Fibroblast of pulmonary artery (primary cell): ENCODE data around the gene MBTPS1.
A peak's percentile ranks its signal among the peaks of the same experiment; 100 is the strongest.

ENCODE experiments used
- DNase-seq: peaks from one replicate; pipeline ENCODE4 v3.0.0-alpha.2; 2010; ENCODE audit warnings: low read depth
- H3K4me3 ChIP-seq: replicated peaks from 2 replicates; pipeline ENCODE4 v1.5.1; 2011; ENCODE audit warnings: low read depth, mild to moderate bottlenecking, control low read depth, low read length, moderate library complexity
- TF ChIP-seq, protein P1 (sequence below): IDR thresholded peaks from 2 replicates; pipeline ENCODE4 v1.5.1; 2011; ENCODE audit warnings: mild to moderate bottlenecking, control low read depth, low read length, inconsistent platforms; ENCODE audit errors: missing control alignments

The MBTPS1 gene

GRCh38 chr16:84116720-84117493, at the start of gene MBTPS1:
Gene MBTPS1 (minus strand): TSS chr16:84116942. CDS start chr16:84101783, 15,159 bp downstream.
- DNase-seq, result peak; percentile 98
- TF ChIP-seq, protein P1, sequence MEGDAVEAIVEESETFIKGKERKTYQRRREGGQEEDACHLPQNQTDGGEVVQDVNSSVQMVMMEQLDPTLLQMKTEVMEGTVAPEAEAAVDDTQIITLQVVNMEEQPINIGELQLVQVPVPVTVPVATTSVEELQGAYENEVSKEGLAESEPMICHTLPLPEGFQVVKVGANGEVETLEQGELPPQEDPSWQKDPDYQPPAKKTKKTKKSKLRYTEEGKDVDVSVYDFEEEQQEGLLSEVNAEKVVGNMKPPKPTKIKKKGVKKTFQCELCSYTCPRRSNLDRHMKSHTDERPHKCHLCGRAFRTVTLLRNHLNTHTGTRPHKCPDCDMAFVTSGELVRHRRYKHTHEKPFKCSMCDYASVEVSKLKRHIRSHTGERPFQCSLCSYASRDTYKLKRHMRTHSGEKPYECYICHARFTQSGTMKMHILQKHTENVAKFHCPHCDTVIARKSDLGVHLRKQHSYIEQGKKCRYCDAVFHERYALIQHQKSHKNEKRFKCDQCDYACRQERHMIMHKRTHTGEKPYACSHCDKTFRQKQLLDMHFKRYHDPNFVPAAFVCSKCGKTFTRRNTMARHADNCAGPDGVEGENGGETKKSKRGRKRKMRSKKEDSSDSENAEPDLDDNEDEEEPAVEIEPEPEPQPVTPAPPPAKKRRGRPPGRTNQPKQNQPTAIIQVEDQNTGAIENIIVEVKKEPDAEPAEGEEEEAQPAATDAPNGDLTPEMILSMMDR, result no peak
- H3K4me3 ChIP-seq, result peak within 1 kb of the TSS; percentile 95

DNA sequence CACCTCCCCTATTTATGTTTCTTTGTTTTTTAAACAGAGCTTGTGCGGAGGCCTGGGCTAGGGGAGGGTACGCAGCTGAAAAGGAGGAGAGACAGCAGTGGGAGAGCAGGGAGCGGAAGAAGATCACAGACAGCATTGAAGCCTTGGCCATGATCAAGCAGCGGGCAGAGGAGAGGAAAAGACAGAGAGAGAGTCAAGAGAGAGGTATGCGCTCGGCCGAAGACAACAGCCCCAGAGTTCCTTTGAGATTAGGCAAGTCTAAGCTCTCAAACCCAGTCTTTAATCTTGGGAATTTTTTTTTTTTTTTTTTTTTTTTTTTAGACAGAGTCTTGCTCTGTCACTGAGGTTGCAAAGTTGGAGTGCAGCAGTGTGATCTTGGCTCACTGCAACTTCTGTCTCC, 49.0 kb upstream of the MBTPS1 start:
- no peak overlapping the region for H3K4me3 ChIP-seq
- no peak for DNase-seq
- TF ChIP-seq, protein P1, result no peak

- no peak for DNase-seq
- H3K4me3 ChIP-seq, result no peak overlapping the region
- TF ChIP-seq, protein P1, result no peak
Observed at GRCh38 chr16:84161801-84162200, 45.1 kb upstream of the MBTPS1 start.

DNA sequence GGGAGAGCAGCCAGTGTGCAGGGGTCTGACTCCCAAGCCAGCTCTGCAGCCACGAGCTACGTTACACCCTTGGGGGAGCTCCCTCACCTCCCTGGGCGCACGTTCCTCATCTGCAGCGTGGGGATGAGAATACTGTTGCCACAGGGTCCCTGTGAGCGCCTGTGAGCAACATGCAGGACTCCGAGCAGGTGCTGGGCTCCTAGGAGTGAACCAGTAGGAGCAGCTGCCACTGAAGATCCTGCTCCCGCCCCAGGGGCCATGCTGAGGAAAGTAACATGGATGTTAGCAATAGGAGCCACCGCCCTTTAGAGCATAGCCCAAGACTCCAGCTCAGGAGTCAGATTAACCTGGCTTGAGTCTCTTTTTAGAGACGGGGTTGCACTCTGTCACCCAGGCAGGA, 44.3 kb upstream of the MBTPS1 start:
- no peak overlapping the region for H3K4me3 ChIP-seq
- TF ChIP-seq, protein P1, result no peak
- no peak for DNase-seq

GRCh38 chr16:84159800-84160199, 43.1 kb upstream of the MBTPS1 start:
- TF ChIP-seq, protein P1, result no peak
- DNase-seq, result no peak
- H3K4me3 ChIP-seq, result no peak overlapping the region

- H3K4me3 ChIP-seq, result no peak overlapping the region
- TF ChIP-seq, protein P1, result no peak
- DNase-seq, result no peak
Observed at GRCh38 chr16:84159007-84159406, 42.3 kb upstream of the MBTPS1 start.

GRCh38 chr16:84156342-84156784, 39.6 kb upstream of the MBTPS1 start:
- no peak overlapping the region for H3K4me3 ChIP-seq
- TF ChIP-seq, protein P1, result peak; percentile 10
- no peak for DNase-seq
